ENCODE data around the gene SORCS3.
A peak's percentile ranks its signal among the peaks of the same experiment; 100 is the strongest.

Gene SORCS3

DNA sequence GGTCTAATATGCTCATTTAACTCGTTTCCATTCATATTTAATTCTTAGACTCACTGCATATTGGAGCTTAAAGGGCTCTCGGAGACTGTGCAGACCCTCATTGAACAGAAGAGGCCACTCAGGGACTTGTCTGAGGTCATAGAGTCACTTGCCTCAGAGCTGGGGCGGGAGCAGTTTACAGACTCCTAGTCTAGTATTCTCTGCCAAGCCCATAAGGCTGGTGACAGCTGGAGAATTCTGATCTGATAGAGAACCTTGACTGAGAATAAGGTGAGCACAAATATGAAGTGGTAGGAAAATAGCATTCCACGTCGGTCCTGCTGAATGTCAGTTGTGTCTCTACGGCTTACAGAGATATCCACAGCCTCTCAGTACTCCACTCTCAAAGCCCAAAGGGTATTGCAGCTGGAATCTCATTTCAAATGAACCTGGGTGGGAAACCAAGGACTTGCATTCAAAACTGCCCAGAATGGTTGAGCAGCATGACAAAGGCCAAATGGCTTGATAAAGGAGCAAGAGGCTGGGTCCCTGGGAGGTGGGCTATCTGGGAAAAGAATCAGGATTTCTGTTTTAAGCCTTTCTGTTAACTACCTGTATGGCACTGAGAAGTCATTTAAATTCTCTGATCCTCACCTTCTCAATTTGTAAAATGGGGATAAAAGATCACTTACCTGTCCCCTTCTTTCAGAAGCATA, 283.2 kb downstream of the SORCS3 start:
- DNase-seq, result no peak

DNA sequence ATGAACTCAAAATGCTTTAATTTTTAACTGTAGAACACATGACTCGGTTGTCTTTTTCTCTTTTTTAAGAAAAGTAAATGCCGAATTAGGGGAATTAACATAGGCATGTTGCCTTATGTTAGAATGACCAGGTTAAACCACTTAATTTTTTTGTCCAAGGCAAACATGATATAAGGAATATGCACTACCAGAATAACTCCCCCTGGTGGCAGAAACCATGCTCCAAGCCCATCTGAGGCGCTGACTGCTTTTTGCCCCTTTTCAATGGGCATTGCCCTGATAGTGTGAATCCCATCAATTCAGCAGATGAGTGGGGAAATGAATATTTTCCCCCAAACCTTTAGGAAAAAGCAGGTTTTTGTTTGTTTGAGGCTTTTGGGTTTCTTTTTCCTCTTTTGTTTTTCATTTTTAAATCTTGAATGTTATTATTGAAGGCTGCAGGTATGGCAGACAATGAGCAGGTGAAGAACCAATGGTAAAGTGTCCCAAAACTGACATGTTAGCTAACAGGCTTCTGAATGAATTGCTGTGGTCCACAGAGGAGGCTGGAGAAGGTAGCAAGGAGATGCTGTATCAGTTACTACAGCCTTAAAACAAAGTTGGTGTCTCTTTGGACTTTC, 284.3 kb downstream of the SORCS3 start:
- DNase-seq, result peak; percentile 55

DNA sequence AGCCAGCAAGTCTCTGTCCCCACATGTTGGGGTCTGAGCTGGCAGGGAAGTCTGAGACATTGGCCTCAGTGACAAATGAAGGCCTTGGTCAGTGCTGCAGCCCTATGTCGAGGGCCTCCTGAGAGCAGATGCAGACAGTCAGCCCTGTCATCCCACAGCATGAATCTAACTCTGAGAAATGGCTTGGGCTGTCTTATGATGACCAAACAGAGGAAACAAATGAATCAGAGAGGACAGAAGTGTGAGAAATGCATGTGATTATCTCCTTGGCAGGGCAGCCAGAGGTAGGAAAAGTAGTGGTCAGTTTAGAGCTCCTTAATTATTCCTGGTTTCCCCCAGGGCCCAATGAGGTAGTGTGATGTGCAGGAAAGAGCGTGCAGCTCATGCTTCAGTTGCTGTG, 287.6 kb downstream of the SORCS3 start:
- no peak for DNase-seq

DNA sequence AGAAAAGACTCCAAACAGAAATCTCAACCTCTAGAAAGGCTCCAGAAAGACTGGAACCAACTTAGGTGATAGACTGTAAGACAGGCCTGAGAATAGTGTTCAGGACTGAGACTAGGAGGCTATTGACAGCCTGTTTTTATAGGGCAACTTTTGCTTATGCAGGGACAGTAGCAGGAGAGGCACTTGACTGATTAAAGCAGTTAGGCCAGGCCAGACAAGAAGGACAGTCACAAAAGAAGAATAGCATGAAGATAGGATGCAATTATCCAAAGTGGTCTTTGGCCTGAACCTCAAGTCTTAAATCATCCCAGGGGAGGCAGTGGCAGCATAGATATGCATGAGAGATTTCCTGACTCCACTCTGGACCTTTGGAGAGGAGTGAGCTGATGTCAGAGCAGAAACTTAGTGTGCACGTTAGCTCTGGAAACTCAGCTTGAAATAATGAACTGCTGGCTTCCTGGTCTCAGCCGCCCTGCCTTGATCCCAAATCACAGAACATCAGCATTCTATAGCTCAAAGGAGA, 290.6 kb downstream of the SORCS3 start:
- no peak for DNase-seq

GRCh38 chr10:104935656-104936055, 294.6 kb downstream of the SORCS3 start:
- no peak for DNase-seq

- DNase-seq, result no peak
These were observed 296.5 kb downstream of the SORCS3 start for GRCh38 chr10:104937567-104937966.

- DNase-seq, result no peak
These were observed 296.9 kb downstream of the SORCS3 start for GRCh38 chr10:104938031-104938430.

GRCh38 chr10:104941662-104942061, 300.6 kb downstream of the SORCS3 start:
- DNase-seq, result no peak

DNA sequence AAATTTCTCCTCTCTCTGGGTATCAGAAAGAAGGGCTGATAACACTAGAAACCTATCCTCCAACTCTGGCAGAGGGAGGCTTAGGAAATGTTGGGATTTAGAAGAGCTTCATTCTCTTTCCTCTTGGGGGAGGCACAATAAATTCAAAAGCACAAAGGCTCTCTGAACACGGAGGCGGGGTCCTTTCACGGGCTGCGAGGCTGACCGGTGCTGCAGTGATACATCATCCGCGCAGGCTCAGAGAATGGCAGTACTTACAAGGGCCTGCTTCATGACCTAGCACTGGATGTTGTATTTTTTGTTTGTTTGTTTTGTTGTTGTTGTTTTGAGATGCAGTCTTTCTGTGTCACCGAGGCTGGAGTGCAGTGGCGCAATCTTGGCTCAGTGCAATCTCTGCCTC, 306.2 kb downstream of the SORCS3 start:
- no peak for DNase-seq

DNA sequence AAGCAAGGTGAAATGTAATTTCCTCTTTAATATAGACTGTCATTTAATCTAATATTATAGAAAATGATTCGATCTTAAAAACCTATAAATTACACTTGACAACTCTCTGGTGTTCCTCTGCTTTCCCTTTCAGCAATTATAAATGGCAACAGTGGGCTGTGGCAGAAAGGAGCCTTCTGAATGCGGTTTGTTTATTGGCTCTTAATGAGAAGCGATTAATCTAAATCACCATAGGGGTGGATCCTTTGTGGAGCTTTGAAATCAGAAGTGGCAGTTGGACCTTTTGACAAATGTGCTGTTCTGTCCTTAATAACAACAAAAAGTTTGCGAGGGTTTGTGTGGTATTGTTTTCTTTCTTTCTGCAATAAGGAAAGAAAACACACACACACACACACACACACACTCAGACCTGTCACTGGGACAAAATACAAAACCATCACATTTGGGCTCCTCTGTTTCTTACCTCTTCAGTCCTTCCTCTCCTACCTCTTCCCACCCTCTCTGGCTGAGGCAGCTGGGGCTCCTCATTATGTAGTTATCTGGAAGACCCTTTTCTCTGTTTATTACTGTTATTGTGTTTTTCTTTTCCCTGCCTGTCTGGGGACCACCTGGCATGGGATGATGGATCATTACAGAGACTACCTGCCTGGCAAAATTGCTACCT, 316.2 kb downstream of the SORCS3 start:
- no peak for DNase-seq

DNA sequence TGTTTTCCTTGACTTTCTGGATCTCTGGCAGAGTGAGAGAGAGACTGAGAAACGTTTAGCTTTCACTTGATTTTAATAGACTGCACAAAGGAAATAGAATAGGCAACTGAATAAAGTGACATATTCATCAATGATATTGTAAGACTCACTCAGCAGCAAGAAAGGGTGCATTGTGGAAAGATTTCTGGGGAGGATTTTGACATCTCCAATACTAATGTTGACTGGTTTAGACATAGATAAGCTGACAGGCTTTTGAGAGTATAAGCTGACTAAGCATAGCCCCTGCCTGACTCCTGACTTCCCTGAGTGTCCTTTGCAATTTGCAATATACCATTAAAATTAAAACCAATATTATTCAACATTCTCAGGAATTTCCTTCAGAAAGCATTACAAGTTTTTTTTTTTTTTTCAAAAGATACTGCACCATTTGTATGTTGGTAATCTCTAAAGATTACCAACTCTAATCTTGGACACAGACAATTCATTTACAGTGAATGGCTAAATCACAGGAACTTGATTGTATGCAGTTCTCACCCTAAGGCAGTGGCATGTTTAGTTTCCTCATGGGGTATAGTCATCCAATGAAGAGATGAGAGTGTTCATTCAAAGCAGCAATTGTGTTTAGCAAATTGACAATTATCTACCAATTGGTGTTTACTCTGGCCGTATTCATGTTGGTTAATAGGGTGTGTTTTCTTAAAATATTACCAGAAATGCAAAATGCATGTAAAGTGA, 325.6 kb downstream of the SORCS3 start:
- DNase-seq, result no peak

GRCh38 chr10:104980368-104980767, 339.3 kb downstream of the SORCS3 start:
- DNase-seq, result no peak

DNA sequence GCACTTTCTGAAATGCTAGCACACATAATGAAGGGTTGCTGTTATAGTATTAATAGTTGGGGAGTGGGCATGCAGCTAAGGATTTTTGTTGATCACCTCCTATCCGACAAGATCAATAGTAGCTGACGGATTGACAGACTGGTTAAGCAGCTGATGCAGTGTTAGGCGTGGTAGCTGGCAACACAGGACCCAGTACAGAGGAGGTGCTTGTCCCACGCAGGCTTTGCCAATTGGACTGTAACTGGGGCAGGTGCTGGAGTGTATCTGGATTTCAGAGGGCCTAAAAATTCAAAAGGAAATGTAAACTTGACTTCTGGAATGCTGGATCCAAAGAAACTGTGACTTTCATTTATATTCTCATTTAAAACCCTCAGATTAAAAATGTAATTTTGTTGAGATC, 340.9 kb downstream of the SORCS3 start:
- no peak for DNase-seq

DNA sequence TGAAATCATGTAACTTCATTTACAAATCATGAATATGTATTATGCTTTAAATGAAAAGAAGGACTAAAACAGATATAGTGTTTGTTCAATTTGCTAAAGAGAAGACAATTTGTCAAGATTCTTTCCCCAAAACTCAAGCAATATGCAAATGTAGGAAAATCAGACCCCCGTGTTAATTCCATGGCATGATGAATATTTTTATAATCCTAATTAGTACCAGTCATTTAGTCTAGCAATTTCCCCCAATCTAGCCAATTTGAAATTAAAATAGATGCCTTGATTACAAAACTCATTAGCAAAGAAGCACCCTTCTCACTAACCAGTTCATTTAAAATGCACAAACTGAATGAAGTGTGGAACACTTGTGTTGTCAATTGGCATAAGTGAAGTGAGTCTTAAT, 347.6 kb downstream of the SORCS3 start:
- no peak for DNase-seq

- DNase-seq, result no peak
These were observed 348.8 kb downstream of the SORCS3 start for GRCh38 chr10:104989880-104990279.

GRCh38 chr10:104993085-104993484, 352.0 kb downstream of the SORCS3 start:
- DNase-seq, result no peak

- DNase-seq, result no peak
These were observed 360.2 kb downstream of the SORCS3 start for GRCh38 chr10:105001269-105001668.

- no peak for DNase-seq
These were observed 369.5 kb downstream of the SORCS3 start for GRCh38 chr10:105010411-105011121.

- DNase-seq, result no peak
These were observed 376.0 kb downstream of the SORCS3 start for GRCh38 chr10:105017116-105017515.

- no peak for DNase-seq
These were observed 376.6 kb downstream of the SORCS3 start for GRCh38 chr10:105017691-105018090.

GRCh38 chr10:105023211-105024111, 382.4 kb downstream of the SORCS3 start:
- no peak for DNase-seq

DNA sequence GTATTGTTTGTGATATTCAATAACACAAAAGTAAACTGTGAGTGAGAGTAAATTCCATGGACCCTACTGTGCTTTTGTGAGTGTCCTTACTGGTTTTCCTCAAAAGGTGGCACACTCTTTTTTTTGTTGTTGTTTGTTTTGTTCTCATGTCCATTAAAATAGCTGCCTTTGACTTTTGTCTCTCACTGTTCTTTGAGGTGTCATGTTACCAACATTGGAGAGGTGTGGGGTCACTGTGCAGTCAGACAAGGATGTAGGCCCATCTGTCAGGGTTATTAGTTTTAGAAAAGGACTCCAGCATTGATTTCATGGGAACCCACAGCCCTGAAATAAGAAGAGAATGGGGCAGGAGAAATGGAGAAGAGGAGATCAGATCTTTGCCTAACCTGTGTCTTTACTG, 383.1 kb downstream of the SORCS3 start:
- no peak for DNase-seq

All from suppressor macrophage treated with lipopolysaccharide for 4 hours (primary cell).